NT2/D1 (cell line): ENCODE results near the gene BCAS3.

ENCODE experiments used
- SUZ12 ChIP-seq: IDR thresholded peaks from 2 replicates; pipeline ENCODE4 v1.6.1; 2011; ENCODE audit not compliant: insufficient read length, insufficient read depth; ENCODE audit errors: extremely low read depth
- YY1 ChIP-seq: IDR thresholded peaks from 2 replicates; pipeline ENCODE4 v1.6.1; 2011; ENCODE audit not compliant: insufficient read length, insufficient read depth
- ZNF274 ChIP-seq: IDR thresholded peaks from 2 replicates; pipeline ENCODE4 v1.6.1; 2011; ENCODE audit warnings: mild to moderate bottlenecking, low read depth, low read length

- TF ChIP-seq YY1 (no peak), ZNF274 (no peak), SUZ12 (no peak)
These were observed 541.8 kb downstream of the BCAS3 start for GRCh38 chr17:61219460-61219859.
